Epithelial cell of esophagus (primary cell): ENCODE measurements around the gene HNRNPL.

Source experiments
- DNase-seq: peaks from one replicate; pipeline ENCODE4 v3.0.0; 2010; ENCODE audit warnings: low read depth
- H3K4me3 ChIP-seq: 2 replicates; pipeline ENCODE4 v1.5.1; 2011; ENCODE audit warnings: mild to moderate bottlenecking, low read length, control low read depth
- TF ChIP-seq, protein P1 (sequence below): IDR thresholded peaks from 2 replicates; pipeline ENCODE4 v1.5.1; 2011; ENCODE audit warnings: low read depth, mild to moderate bottlenecking, low read length, control low read depth, inconsistent platforms; ENCODE audit not compliant: insufficient read depth; ENCODE audit errors: missing control alignments

Gene HNRNPL

DNA sequence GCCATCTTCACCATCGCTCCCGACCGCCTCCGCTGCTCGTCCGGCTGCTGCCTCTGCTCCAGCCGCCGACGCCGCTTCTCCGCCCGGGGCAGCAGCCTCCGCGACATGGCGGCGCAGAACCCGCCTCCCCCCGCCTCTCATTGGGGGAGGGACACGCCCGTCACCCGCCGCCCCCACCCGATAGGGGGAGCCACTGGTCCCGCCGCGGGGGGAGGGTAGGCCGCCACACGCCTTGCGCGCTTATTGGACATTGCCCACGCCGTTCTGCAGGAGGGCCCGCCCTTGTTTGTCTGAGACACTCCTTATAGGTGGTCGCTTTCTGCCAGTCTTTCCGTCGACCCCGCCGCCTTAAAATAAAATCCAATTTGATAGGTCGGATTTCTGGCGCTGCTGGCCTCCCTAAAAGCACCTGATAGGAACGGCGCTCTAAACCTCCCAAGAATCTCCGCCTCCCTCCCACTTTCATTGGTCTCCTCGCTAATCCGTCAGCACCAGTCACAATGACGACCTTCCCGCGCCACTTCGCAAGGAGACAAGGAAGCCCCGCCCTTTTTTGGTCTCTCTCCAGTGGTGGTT, at the start of gene HNRNPL:
Gene HNRNPL (minus strand): TSS at position 127 of the 576 bp plus-strand sequence. CDS start 20 bp downstream, at position 107.
- DNase-seq, result no peak
- H3K4me3 ChIP-seq, result peak within 1 kb of the TSS; percentile 79
- TF ChIP-seq, protein P1, sequence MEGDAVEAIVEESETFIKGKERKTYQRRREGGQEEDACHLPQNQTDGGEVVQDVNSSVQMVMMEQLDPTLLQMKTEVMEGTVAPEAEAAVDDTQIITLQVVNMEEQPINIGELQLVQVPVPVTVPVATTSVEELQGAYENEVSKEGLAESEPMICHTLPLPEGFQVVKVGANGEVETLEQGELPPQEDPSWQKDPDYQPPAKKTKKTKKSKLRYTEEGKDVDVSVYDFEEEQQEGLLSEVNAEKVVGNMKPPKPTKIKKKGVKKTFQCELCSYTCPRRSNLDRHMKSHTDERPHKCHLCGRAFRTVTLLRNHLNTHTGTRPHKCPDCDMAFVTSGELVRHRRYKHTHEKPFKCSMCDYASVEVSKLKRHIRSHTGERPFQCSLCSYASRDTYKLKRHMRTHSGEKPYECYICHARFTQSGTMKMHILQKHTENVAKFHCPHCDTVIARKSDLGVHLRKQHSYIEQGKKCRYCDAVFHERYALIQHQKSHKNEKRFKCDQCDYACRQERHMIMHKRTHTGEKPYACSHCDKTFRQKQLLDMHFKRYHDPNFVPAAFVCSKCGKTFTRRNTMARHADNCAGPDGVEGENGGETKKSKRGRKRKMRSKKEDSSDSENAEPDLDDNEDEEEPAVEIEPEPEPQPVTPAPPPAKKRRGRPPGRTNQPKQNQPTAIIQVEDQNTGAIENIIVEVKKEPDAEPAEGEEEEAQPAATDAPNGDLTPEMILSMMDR, result peak; percentile 40

DNA sequence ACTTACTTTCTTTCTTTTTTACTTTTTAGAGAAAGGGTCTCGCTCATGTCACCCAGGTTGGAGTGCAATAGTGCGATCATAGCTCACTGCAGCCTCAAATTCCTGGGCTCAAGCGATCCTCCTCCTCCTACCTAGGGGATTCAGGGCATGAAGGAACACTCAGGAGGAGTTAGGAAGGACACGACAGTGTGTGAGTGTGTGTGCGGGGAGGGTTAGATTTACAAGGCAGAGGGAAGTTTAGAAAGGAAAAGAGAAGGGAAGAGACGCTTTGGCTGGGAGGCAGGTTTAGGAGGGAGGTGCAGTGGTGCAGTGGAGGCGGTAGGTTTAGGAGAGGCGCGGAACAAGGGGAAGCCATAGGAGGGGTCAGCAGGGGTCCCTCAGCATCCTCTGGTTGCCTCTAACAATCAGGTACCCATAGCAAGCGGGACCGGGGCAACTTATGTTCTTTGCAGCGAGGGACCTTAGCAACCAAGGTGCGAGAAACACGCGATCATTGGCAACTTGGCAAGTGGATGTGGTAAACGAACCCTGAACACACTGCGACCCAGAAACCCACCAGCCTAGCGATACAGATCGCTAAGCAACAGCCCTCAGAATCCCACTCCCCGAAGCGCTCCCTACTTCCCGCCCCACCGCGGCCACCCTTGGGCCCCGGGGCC, 49.1 kb upstream of the HNRNPL start:
- DNase-seq, result peak; percentile 19
- TF ChIP-seq, protein P1, result no peak
- peak overlapping the region; percentile 95 for H3K4me3 ChIP-seq

DNA sequence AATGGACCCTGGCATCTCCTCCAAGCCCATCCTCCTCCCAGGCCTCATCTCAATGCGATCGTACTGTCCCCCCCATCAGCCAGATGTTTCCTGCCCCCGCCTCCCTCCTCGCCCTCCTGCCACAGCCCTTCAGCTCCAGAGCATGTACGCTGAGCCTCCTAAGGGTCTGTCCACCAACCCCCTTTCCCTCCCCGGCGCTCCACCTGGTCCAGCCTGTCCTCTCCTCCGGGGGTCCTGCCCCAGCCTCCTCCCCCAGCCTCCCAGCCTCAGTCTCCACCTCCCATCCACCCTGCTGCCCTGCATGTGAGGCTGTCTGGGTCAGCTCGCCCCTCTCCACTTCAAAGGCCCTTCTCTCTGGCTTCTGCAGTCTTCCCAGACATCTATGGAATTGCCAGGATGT, 45.2 kb upstream of the HNRNPL start:
- TF ChIP-seq, protein P1, result no peak
- H3K4me3 ChIP-seq, result no peak overlapping the region
- DNase-seq, result no peak

DNA sequence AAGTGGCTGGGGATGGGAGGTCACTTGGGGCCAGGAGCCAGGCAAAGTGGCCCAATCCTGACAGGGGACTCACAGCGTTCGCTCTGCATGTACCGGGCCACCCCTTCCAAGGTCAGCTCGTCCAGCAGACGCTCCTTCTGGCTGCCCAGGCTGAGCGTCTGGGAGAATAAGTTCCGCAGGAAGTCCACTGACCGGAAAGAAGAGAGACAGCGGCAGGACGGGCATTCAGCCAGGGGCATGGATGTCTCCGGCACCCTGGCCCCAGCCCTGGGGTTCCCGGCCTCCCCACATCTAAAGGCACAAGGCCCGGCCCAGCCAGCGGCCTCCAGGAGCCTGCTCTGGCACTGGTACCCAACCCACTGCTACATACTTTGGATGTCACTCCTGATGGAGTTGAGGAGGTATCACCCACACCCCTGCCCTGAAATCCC, 43.6 kb upstream of the HNRNPL start:
- no peak for DNase-seq
- TF ChIP-seq, protein P1, result no peak
- H3K4me3 ChIP-seq, result no peak overlapping the region

DNA sequence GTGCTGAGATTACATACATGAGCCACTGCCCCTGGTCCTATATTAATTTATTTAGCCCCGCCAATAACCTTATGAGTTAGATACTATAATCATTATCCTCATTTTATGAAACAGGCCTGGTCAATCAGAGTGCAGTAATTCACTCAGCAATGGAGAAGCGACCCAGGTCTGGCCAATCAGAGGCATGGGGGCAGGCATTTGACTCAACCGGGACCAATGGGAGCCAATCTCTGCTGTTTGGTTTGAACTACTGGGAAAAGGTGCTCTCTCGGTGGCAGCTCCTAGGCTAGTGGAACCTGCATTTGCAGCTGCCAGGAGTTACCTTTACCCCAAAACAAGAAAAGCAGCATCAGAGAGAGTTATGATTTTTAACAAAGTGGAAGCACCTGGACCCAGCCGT, 43.1 kb upstream of the HNRNPL start:
- TF ChIP-seq, protein P1, result no peak
- no peak for DNase-seq
- H3K4me3 ChIP-seq, result no peak overlapping the region

DNA sequence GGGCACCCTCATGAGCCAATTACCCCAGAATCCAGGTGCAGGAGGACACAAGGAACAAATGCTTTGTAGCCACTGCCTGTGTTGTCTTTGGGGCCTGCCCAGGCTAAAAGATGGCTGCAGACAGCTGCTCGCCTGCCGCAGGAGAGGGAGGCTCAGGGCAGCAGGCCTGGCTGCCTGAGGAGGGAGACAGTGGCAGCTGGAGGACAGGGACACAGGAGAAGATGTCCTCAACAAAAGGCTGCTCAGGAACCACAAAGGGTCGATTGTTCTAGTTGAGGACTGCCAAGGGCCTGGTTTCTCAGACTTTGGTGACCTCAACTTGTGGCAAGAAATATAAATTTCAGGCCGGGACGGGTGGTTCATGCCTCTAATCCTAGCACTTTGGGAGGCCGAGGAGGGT, 42.0 kb upstream of the HNRNPL start:
- H3K4me3 ChIP-seq, result no peak overlapping the region
- no peak for DNase-seq
- TF ChIP-seq, protein P1, result no peak

DNA sequence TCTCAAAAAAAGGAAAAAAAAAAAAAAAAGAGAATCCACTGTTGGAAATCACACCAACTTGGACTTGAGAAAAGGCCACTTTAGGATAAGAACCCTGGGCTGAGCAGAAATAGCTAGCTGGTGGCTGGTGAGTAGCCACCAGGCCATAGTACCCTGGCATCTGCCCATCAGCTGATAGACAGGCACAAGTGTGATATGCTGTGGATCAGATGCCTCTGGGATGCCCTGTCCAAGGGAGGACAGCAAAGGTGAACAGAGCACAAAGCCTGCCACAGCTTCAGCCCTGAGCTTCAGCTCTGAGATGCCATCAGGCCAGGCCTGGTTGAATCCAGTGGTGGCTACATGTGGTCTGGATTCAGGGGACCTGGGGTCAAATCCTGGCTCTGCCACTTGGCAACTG, 40.9 kb upstream of the HNRNPL start:
- no peak overlapping the region for H3K4me3 ChIP-seq
- no peak for DNase-seq
- TF ChIP-seq, protein P1, result no peak
